GM18870 (cell line): ENCODE data around the gene PSMA7.

Source experiments
- ATAC-seq: cut with Tn5 transposase; IDR thresholded peaks from one replicate; pipeline ENCODE4 v1.9.1; 2021; ENCODE audit warnings: moderate library complexity; ENCODE audit not compliant: unreplicated experiment

Gene PSMA7

GRCh38 chr20:62096421-62097380 is 46.5 kb downstream of the PSMA7 start:
- no peak for ATAC-seq

GRCh38 chr20:62089393-62089792 is 53.8 kb downstream of the PSMA7 start:
- ATAC-seq = no peak

- ATAC-seq = no peak
Observed at GRCh38 chr20:62088258-62089127, 54.7 kb downstream of the PSMA7 start.

GRCh38 chr20:62087632-62088031 is 55.6 kb downstream of the PSMA7 start:
- ATAC-seq = no peak

GRCh38 chr20:62087227-62087626 is 56.0 kb downstream of the PSMA7 start:
- no peak for ATAC-seq
